Caco-2 (cell line): ENCODE measurements around the gene DNMBP. TPM values are rescaled to one million over a fixed set of nuclear protein-coding genes. Genes with fewer than 3 reads are reported as not detected.

Experiments used
- BruUV-seq: library from RNA; stranded (reverse); fragments of 400-500 nt; replicated peaks from 2 replicates; lab custom pipeline; 2021; lab: Mats Ljungman, UMichigan
- CTCF ChIA-PET: fragments of 300-600 bp; sonication (Branson Sonifier 250); formaldehyde crosslinking; loops from one replicate; lab custom pipeline; 2022; ENCODE audit warnings: antibody characterized with exemption; lab: Charles Lee
- POLR2A ChIA-PET: fragments of 300-600 bp; sonication (Branson Sonifier 250); formaldehyde crosslinking; loops from one replicate; lab custom pipeline; 2022; ENCODE audit warnings: antibody characterized with exemption; lab: Charles Lee
- DNase-seq, 2 experiments: peaks; one replicate each; pipeline versions ENCODE4 v3.0.0 to v3.0.0-alpha.2; 2020 to 2022
- H3K27me3 ChIP-seq: replicated peaks from 2 replicates; pipeline ENCODE4 v1.6.0; 2011; ENCODE audit warnings: low read length; ENCODE audit not compliant: control insufficient read depth, insufficient read depth
- H3K36me3 ChIP-seq: 2 replicates; pipeline ENCODE4 v1.5.1; 2011; ENCODE audit warnings: low read length; ENCODE audit not compliant: control insufficient read depth, insufficient read depth
- H3K4me1 ChIP-seq: fragments of 250-450 bp; sonication (Bioruptor Pico); 2 replicates; pipeline ENCODE4 v1.5.1; 2020; ENCODE audit warnings: mild to moderate bottlenecking
- H3K4me3 ChIP-seq: 2 replicates; pipeline ENCODE4 v1.5.1; 2011; ENCODE audit warnings: low read depth, mild to moderate bottlenecking, control low read depth, low read length
- H3K9me3 ChIP-seq: fragments of 250-450 bp; sonication (Bioruptor Pico); 2 replicates; pipeline ENCODE4 v1.5.1; 2020; ENCODE audit warnings: mild to moderate bottlenecking, moderate library complexity
- H3K27ac Mint-ChIP-seq: one replicate; pipeline ENCODE4 v1.8.0; 2022; ENCODE audit warnings: mixed read lengths; ENCODE audit not compliant: unreplicated experiment
- H3K27me3 Mint-ChIP-seq: one replicate; pipeline ENCODE4 v1.8.0; 2022; ENCODE audit warnings: mixed read lengths; ENCODE audit not compliant: insufficient read depth, unreplicated experiment
- H3K36me3 Mint-ChIP-seq: one replicate; pipeline ENCODE4 v1.8.0; 2022; ENCODE audit warnings: mild to moderate bottlenecking, mixed read lengths; ENCODE audit not compliant: insufficient read depth, unreplicated experiment
- H3K4me1 Mint-ChIP-seq: one replicate; pipeline ENCODE4 v1.8.0; 2022; ENCODE audit warnings: low read depth, mixed read lengths; ENCODE audit not compliant: unreplicated experiment
- H3K4me3 Mint-ChIP-seq: one replicate; pipeline ENCODE4 v1.8.0; 2022; ENCODE audit warnings: mild to moderate bottlenecking, moderate library complexity, mixed read lengths; ENCODE audit not compliant: unreplicated experiment
- H3K9me3 Mint-ChIP-seq: one replicate; pipeline ENCODE4 v1.8.0; 2022; ENCODE audit warnings: mixed read lengths; ENCODE audit not compliant: unreplicated experiment
- intact Hi-C: fragments of 100-400 bp; cut with micrococcal nuclease; formaldehyde crosslinking; loops from one replicate; pipeline ENCODE4 v1.10.0; 2022; ENCODE audit not compliant: unreplicated experiment
- total RNA-seq: library from RNA; stranded (reverse); gene quantifications from 2 replicates; pipeline ENCODE4 v1.2.3, GENCODE V29; 2022
- TF ChIP-seq, protein P1 (sequence below), 2 experiments: fragments of 200-600 bp in 1 of 2; IDR thresholded peaks; 1 replicate in 1 of 2; 2 replicates in 1 of 2; pipeline versions ENCODE4 v1.5.1 to v1.8.0; 2011 to 2022; ENCODE audit warnings: antibody characterized with exemption in 1 of 2, control low read depth in 1 of 2, inconsistent platforms in 1 of 2, low read depth in 1 of 2, low read length in 1 of 2, mild to moderate bottlenecking in 1 of 2, moderate library complexity in 1 of 2; ENCODE audit not compliant: insufficient read depth in 1 of 2, severe bottlenecking in 1 of 2, unreplicated experiment in 1 of 2

DNMBP gene
- total RNA-seq, 1 experiment from 2014 or later: 30.6 TPM

DNA sequence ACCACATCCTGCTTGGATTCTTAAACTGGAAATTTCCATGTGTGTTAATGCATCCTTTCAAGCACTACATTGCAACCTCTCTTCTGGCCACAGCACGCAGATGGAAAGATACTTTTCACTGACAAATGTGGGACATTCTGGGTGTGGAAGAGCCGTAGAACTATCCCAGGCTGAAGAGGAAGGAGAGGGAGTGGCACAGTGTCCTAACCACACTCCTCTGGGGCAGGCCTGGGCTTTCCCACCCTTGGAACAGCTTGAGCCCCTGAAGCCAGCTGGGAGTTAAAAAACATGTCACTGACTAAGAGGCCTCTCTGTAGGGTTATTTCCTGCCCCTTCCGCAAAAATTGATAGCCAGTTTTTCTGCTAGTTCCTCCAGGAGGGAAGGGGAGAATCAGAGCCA is 34.0 kb upstream of the DNMBP start:
- H3K4me1 ChIP-seq: peaks cover 17% of the 10 kb centered on the region
- H3K4me3 ChIP-seq: no peak overlapping the region
- no peak for DNase-seq
- Mint-ChIP-seq H3K27ac (no peak overlapping the region), H3K9me3 (no peaks in the 10 kb centered on the region), H3K4me1 (peaks cover 12% of the 10 kb centered on the region), H3K4me3 (no peak overlapping the region), H3K27me3 (no peaks in the 10 kb centered on the region), H3K36me3 (no peaks in the 10 kb centered on the region)
- no peaks in the 10 kb centered on the region for H3K9me3 ChIP-seq
- BruUV-seq: no TSS peak
- ChIA-PET POLR2A (no interaction called here), CTCF (no interaction called here)
- TF ChIP-seq, protein P1, sequence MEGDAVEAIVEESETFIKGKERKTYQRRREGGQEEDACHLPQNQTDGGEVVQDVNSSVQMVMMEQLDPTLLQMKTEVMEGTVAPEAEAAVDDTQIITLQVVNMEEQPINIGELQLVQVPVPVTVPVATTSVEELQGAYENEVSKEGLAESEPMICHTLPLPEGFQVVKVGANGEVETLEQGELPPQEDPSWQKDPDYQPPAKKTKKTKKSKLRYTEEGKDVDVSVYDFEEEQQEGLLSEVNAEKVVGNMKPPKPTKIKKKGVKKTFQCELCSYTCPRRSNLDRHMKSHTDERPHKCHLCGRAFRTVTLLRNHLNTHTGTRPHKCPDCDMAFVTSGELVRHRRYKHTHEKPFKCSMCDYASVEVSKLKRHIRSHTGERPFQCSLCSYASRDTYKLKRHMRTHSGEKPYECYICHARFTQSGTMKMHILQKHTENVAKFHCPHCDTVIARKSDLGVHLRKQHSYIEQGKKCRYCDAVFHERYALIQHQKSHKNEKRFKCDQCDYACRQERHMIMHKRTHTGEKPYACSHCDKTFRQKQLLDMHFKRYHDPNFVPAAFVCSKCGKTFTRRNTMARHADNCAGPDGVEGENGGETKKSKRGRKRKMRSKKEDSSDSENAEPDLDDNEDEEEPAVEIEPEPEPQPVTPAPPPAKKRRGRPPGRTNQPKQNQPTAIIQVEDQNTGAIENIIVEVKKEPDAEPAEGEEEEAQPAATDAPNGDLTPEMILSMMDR (IDR thresholded peaks at IDR 0.05; ENCODE audit: insufficient read depth in 1 of 2, low read depth in 1 of 2, low read length in 1 of 2, severe bottlenecking in 1 of 2, unreplicated experiment in 1 of 2): no peak
- intact Hi-C loops: no loop called here
- H3K36me3 ChIP-seq: no peaks in the 10 kb centered on the region
- H3K27me3 ChIP-seq: no peaks in the 10 kb centered on the region

DNA sequence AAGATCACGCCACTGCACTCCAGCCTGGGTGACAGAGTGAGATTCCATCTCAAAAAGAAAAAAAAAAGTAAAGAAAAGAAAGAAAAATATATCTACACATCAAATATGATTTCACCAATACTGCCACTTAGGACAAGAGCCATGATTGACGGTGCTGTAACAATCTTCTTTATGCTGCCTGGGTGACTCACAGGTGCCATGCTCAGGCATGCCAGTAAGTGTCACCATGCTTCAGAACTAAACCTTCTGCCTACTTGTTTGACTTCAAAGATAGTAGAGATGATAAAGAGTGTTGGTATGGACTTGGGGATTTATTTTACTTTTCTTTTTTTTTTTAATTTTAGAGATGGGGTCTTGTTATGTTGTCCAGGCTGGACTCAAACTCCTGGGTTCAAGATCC is 33.6 kb upstream of the DNMBP start:
- peaks cover 15% of the 10 kb centered on the region for H3K4me1 Mint-ChIP-seq
- no peaks in the 10 kb centered on the region for H3K36me3 ChIP-seq
- intact Hi-C loops: no loop called here
- no TSS peak for BruUV-seq
- H3K9me3 ChIP-seq: no peaks in the 10 kb centered on the region
- H3K4me1 ChIP-seq: peaks cover 21% of the 10 kb centered on the region
- H3K36me3 Mint-ChIP-seq: no peaks in the 10 kb centered on the region
- no peak overlapping the region for H3K27ac Mint-ChIP-seq
- TF ChIP-seq, protein P1 (IDR thresholded peaks at IDR 0.05; ENCODE audit: insufficient read depth in 1 of 2, low read depth in 1 of 2, low read length in 1 of 2, severe bottlenecking in 1 of 2, unreplicated experiment in 1 of 2): no peak
- no peak overlapping the region for H3K4me3 ChIP-seq
- no peak overlapping the region for H3K4me3 Mint-ChIP-seq
- CTCF ChIA-PET: no interaction called here
- no peaks in the 10 kb centered on the region for H3K27me3 Mint-ChIP-seq
- DNase-seq: no peak
- POLR2A ChIA-PET: no interaction called here
- H3K27me3 ChIP-seq: no peaks in the 10 kb centered on the region
- H3K9me3 Mint-ChIP-seq: no peaks in the 10 kb centered on the region

DNA sequence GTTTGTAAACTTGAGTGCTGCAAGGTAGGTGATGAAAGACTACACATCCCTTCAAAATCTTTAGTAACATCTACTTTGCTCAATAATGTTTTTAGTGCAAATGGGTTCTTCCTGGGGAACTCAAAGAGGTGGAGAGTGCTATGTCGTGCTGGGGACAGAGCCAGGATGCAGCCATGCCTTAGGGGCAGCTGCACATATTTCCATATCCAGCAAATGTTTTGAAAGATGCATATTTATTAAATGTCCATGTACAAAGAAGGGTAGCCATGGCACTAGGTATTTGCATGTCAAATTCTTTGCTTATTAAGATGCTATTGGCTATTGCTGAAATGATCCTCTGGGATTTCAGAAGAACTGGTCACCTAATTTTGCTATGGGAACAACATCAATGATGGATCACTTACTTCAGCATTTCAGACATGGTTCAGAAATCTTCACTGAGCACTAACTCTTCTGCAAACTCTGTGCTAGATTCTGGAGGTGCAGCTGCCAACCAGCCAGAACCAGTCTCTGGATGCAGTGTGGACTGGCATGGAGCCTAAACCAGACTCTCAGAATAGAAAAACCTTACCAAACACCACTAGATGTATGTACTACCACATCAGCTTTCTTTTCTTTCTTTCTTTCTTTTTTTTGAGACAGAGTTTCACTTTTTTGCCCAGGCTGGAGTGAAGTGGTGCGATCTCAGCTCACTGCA is 31.7 kb upstream of the DNMBP start:
- H3K36me3 Mint-ChIP-seq: no peaks in the 10 kb centered on the region
- H3K4me3 ChIP-seq: no peak overlapping the region
- peaks cover 36% of the 10 kb centered on the region for H3K4me1 ChIP-seq
- H3K36me3 ChIP-seq: no peaks in the 10 kb centered on the region
- H3K4me3 Mint-ChIP-seq: no peak overlapping the region
- no peaks in the 10 kb centered on the region for H3K9me3 Mint-ChIP-seq
- intact Hi-C loops: no loop called here
- ChIA-PET CTCF (no interaction called here), POLR2A (no interaction called here)
- no peak for DNase-seq
- no peaks in the 10 kb centered on the region for H3K9me3 ChIP-seq
- no TSS peak for BruUV-seq
- no peaks in the 10 kb centered on the region for H3K27me3 Mint-ChIP-seq
- peaks cover 15% of the 10 kb centered on the region for H3K4me1 Mint-ChIP-seq
- no peaks in the 10 kb centered on the region for H3K27me3 ChIP-seq
- TF ChIP-seq, protein P1 (IDR thresholded peaks at IDR 0.05; ENCODE audit: insufficient read depth in 1 of 2, low read depth in 1 of 2, low read length in 1 of 2, severe bottlenecking in 1 of 2, unreplicated experiment in 1 of 2): no peak
- H3K27ac Mint-ChIP-seq: no peak overlapping the region
